Smooth muscle cell of the pulmonary artery (primary cell): ENCODE measurements around the gene TBC1D25. TPM values are rescaled to one million over a fixed set of nuclear protein-coding genes. Genes with fewer than 3 reads are reported as not detected.

Source experiments
- total RNA-seq: library from RNA; depleted of rRNA; stranded (reverse); fragments of >200 nt; gene quantifications from 2 replicates; pipeline ENCODE4 v1.2.3, GENCODE V29; 2014

The TBC1D25 gene, protein sequence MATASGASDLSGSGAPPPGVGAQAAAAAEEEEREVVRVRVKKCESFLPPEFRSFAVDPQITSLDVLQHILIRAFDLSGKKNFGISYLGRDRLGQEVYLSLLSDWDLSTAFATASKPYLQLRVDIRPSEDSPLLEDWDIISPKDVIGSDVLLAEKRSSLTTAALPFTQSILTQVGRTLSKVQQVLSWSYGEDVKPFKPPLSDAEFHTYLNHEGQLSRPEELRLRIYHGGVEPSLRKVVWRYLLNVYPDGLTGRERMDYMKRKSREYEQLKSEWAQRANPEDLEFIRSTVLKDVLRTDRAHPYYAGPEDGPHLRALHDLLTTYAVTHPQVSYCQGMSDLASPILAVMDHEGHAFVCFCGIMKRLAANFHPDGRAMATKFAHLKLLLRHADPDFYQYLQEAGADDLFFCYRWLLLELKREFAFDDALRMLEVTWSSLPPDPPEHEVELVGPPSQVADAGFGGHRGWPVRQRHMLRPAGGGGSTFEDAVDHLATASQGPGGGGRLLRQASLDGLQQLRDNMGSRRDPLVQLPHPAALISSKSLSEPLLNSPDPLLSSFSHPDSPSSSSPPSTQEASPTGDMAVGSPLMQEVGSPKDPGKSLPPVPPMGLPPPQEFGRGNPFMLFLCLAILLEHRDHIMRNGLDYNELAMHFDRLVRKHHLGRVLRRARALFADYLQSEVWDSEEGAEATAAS
- total RNA-seq: 9.8 and 11.5 TPM in 2 replicates

DNA sequence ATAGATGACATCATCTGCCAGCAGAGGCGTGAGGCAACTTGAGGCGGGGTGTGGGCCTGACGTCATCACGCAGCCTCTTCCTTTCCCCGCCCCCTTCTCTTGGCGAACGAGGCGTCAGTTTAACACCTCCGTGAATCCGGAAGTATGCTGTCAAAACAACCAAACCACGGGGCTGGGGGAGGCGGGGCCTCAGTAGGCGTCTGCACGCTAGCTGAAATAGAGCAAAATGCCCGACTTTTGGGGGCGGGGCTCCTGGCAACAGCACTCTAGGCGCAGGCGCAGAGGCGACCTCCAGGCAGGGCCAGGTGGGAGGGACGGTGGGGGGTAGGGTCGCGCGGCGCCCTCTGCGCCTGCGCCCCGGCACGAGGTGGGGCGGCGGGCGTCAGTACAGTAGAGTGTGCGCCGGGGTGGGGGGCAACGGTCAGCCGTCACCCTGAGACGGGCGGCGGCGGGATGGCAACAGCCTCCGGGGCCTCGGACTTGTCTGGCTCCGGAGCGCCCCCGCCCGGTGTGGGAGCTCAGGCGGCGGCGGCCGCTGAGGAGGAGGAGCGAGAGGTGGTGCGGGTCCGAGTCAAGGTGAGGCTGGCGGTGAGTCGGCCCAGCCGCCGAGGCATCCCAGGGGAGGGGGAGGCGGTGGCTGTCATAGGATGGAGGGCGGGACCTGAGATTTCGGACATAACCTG is at the start of gene TBC1D25:
TSS of gene TBC1D25 (plus strand) at position 370 of the 683 bp plus-strand sequence. CDS start at position 454, 84 bp downstream.

DNA sequence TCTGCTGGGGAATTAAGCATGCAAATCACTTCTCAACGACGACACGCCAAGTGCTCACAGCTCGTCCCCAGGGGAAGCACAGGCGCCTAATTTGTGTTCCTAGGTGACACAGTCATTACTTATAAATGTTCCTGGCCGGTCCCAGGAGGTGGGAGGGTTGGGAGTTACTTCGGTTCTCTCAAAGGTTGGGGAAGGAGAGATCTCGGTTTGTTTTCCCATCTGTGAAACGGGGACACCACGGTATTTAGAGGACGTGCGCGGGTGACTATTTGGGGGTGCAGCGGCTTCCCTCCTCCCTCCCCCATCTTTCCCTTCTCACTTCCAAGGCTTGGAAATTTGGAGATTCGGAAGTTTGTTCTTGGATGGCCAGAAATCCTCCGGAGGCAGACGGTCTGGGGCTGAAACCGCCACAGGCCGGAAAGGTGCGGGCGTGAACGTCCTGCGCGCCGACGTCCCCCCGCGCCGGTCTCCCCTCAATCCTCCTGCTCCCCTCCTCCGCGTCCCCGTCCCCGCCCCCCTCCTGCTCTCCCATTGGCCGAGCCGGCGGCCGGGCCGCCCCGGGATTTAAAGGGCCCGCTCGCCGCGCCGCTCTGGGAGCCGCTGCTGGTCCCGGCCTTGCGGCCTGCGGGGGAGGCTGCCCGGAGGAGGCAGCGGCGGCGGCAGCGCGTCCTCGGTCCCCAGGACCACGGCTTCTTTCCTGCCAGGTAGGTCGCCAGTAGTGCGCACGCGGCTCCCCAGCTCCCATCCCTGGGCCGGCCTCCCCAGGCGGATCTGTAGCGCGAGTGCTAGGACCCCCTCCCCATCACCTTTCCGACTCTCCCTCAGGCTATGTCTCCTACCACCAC is 30.9 kb upstream of the TBC1D25 start, which contains the start of gene PORCN:
TSS of gene PORCN (plus strand) at position 593 of the 845 bp plus-strand sequence. CDS start 829 bp downstream, outside the sequence.

DNA sequence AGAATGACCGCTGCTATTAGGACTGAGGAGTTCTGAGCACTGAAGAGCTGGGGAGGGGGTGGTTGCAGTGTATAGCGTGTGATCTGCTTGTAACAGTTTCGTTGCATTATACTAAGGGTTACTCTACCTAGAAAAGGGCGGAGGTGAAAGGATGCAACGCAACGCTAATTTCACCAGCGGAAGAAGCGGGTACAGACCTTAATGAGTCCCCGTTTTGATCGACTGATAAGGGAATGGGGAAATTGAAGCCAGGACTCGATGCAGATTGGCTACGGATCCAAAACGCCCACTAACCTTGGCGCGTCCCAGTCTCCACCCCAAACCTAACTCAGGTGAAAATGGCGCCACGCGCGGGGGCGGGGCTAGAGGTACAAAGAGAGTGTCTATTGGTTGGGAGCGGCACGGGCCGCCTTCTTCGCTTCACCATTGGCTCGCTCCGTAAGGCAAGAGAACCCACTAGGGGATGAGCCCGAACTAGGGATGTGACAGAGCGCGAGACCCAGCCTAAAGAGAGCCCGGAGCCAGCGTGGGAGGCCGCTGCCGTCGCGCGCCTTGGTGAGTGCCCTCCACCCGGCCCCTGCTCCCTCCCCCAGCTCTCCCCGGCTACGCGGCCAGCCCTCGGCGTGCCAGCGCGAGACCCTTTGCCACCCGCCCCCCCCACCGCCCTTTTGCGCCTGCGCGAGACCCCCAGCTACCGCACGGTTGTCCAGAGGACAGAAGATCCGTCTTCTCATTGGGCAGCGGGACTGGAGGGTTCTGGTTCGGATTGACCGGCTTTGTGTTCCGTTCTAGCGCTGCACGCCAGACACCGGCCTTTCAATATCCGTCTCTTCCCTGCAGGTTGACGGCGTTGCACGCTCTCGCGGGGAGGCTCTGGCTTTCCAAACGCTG is 17.9 kb upstream of the TBC1D25 start, which contains the start of gene EBP:
TSS of gene EBP (plus strand) at position 456 of the 891 bp plus-strand sequence. CDS start 1,964 bp downstream, outside the sequence.

DNA sequence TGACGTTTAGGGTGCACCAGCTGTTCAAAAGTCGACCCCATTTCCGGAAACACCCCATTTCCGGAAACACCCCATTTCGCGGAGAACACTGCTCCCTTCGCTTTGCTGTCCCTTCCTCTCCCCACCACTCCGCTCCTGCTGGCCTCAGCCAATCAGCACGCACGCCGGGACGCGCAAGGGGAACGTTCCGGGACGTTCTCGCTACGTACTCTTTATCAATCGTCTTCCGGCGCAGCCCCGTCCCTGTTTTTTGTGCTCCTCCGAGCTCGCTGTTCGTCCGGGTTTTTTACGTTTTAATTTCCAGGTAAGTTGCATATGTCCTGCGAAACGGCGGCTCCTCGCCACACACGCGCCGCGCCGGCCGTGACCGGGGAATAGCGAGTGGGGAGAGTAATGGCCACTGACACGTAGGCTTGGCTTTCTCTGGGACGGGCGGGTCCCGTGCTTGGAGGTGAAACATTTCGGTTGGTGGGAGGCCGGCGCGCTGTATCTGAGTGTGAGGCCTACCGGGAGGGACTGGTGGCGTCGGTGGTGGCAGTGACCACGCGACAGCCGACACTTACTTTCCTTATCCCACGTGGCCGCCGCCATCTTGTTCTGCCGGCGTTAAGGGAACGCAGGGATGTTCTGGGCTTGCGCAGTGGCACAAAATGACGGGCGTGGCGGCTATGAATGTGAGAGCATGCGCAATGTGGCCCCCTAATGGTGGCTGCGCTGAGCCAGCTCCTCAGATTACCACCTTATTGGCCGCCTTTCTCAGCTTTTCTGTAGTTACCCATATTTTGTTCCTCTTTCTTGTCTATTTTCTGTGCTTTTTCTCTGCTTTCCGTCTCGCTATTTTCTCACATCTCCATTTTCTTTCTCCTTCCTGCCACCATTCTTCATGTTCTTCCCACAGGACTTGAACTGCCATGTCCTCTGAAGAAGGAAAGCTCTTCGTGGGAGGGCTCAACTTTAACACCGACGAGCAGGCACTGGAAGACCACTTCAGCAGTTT is 35.1 kb downstream of the TBC1D25 start, which contains the start of gene RBM3:
TSS of gene RBM3 (plus strand) at position 215 of the 997 bp plus-strand sequence. CDS start at position 912, 697 bp downstream.

DNA sequence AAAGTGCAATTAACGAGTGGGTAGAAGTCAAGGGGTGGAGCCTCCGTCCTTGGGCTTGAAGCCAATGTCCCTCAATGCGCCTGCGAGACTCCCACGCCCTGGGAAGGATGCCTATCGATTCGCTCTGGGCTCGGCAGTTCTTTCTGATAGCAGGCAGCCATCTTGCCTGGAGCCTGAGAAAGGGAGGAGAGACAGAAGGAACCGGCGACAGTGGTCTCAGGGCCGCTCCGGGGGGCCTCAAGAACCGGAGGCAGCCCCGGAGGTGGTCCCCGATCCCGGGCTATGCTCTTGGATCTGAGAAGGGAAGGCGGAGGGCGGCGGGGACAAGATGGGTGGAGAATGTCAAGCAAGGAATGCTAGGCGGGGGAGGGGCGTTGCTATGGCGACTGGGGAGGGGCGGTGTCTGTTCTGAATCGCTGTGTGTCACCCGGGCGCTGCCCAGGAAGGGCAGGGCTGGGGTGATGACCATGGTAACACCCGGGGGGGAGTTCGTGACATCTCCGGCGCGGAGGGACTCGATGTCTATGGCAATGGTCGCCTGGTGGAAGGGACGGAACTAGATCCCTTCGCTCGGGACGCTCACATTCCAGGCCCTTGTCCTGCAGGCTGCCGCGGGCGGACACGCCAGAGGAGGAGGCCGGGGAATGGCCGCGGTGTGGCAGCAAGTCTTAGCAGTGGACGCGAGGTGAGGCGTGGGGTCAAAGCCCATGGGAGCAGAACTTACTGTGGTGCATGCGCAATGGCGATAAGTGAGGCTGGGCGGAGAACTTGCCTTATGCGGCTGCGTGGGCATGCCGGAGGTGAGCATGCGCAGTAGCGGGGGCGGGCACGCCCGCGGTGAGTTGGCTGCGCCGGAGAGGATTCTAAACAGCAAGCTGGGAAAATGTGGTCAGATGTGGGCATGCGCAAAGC is 58.1 kb downstream of the TBC1D25 start, which contains the start of gene WDR13:
TSS of gene WDR13 (plus strand) at position 140 of the 912 bp plus-strand sequence. CDS start at position 645, 505 bp downstream.

Other genes with a start within 250 kb of the TBC1D25 start
- gene SSX3, start 183.0 kb upstream of the TBC1D25 start, total RNA-seq: not detected in 2 replicates
- gene SSX4, start 156.2 kb upstream of the TBC1D25 start, total RNA-seq: not detected in 2 replicates
- gene SSX4B, start 127.8 kb upstream of the TBC1D25 start, total RNA-seq: not detected in 2 replicates
- 106 and 110 TPM in 2 replicates for gene SLC38A5, start 69.5 kb upstream of the TBC1D25 start, total RNA-seq
- 50.7 and 50.8 TPM in 2 replicates for gene FTSJ1, start 63.5 kb upstream of the TBC1D25 start, total RNA-seq
- 15.6 and 21.8 TPM in 2 replicates for gene PORCN, start 30.7 kb upstream of the TBC1D25 start, total RNA-seq
- gene EBP, start 17.9 kb upstream of the TBC1D25 start, total RNA-seq: 19.4 and 23.3 TPM in 2 replicates
- gene RBM3, start 34.8 kb downstream of the TBC1D25 start, total RNA-seq: 40.5 and 60.7 TPM in 2 replicates
- 117 and 134 TPM in 2 replicates for gene WDR13, start 57.8 kb downstream of the TBC1D25 start, total RNA-seq
- 0.13 TPM in 2 replicates for gene WAS, start 144.1 kb downstream of the TBC1D25 start, total RNA-seq
- gene SUV39H1, start 157.0 kb downstream of the TBC1D25 start, total RNA-seq: 2.3 and 2.9 TPM in 2 replicates
- gene GLOD5, start 222.0 kb downstream of the TBC1D25 start, total RNA-seq: not detected in 2 replicates
- gene GATA1, start 246.9 kb downstream of the TBC1D25 start, total RNA-seq: not detected in 2 replicates